ENCODE data around the gene HMGB4. TPM values are rescaled to one million over a fixed set of nuclear protein-coding genes. Genes with fewer than 3 reads are reported as not detected.

The HMGB4 gene
- total RNA-seq, 1 experiment from 2014 or later: not detected

DNA sequence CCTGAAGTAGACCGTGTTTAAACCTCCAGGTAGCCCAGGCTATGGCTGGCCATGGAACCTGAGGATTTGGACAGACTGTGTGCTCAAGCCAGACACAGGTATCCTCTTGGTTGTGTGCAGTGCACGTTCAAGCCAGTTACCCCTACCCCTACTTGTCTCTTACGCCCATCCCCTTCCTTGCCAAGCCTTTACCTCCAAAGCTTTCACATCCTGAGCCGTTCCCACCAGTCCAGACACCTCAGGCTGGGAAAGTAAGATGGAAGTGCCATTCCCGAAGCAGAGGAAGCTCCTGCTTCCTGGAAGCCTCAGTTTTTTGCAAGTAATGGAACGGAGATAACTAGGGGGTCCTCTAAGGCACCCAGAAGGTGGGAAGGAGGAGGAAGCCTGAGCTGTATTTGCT is 41.5 kb upstream of the HMGB4 start:
- POLR2A ChIA-PET (ENCODE audit: unreplicated experiment): no interaction called here
- Histone ChIP-seq H3K9me2 (ENCODE audit: insufficient read depth) (no peaks in the 10 kb centered on the region), H3K4me2 (no peak overlapping the region), H3K36me3 (ENCODE audit: low read depth) (no peaks in the 10 kb centered on the region), H3K9me3 (ENCODE audit: insufficient read depth, low read depth) (no peaks in the 10 kb centered on the region), H3K27me3 (ENCODE audit: insufficient read depth, low read depth) (peaks cover 44% of the 10 kb centered on the region), H3K4me3 (no peak overlapping the region), H3K79me2 (ENCODE audit: low read depth) (no peaks in the 10 kb centered on the region), H3F3A (ENCODE audit: insufficient read depth, low read depth) (no peaks in the 10 kb centered on the region), H3K4me1 (replicated peaks; ENCODE audit: insufficient read depth) (no peaks in the 10 kb centered on the region), H4K20me1 (ENCODE audit: insufficient read depth) (no peaks in the 10 kb centered on the region), H3K27ac (no peak overlapping the region), H2AFZ (no peak overlapping the region)
- TF ChIP-seq EZH2 (IDR thresholded peaks at IDR 0.05; ENCODE audit: low read depth): no peak
- TF ChIP-seq, protein P1, sequence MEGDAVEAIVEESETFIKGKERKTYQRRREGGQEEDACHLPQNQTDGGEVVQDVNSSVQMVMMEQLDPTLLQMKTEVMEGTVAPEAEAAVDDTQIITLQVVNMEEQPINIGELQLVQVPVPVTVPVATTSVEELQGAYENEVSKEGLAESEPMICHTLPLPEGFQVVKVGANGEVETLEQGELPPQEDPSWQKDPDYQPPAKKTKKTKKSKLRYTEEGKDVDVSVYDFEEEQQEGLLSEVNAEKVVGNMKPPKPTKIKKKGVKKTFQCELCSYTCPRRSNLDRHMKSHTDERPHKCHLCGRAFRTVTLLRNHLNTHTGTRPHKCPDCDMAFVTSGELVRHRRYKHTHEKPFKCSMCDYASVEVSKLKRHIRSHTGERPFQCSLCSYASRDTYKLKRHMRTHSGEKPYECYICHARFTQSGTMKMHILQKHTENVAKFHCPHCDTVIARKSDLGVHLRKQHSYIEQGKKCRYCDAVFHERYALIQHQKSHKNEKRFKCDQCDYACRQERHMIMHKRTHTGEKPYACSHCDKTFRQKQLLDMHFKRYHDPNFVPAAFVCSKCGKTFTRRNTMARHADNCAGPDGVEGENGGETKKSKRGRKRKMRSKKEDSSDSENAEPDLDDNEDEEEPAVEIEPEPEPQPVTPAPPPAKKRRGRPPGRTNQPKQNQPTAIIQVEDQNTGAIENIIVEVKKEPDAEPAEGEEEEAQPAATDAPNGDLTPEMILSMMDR (conservative IDR thresholded peaks at IDR 0.05): no peak
- BruUV-seq (replicated peaks): no TSS peak
- intact Hi-C loops (cut with micrococcal nuclease; ENCODE audit: unreplicated experiment): no loop called here
- no peak for DNase-seq
- CTCF ChIA-PET: no interaction called here

DNA sequence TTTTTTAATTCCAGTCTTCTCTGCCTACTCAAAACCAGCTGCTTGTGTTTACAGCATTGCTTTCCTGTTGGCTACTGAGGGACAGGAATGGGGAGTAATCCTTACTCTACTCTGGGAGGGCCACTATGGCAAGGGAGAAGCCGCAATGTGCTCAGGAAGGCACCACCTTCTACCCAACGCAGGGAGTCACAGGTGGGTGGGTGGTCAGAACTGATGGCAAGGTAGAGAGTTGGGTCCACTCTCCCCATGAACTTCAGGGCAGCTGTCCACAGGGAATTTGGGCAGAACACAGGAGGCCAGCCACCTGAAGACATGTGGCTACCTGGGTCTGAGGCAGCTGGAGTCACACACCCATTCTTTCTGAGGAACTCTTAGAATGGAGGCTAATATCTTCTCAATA is 40.5 kb upstream of the HMGB4 start:
- no peak overlapping the region for H3K4me3 ChIP-seq
- ChIA-PET POLR2A (ENCODE audit: unreplicated experiment) (no interaction called here), CTCF (no interaction called here)
- no peak for DNase-seq
- no peak for TF ChIP-seq EZH2 (IDR thresholded peaks at IDR 0.05; ENCODE audit: low read depth)
- TF ChIP-seq, protein P1 (conservative IDR thresholded peaks at IDR 0.05): no peak
- no peaks in the 10 kb centered on the region for H4K20me1 ChIP-seq (ENCODE audit: insufficient read depth)
- H3K4me1 ChIP-seq (replicated peaks; ENCODE audit: insufficient read depth): no peaks in the 10 kb centered on the region
- intact Hi-C loops (cut with micrococcal nuclease; ENCODE audit: unreplicated experiment): no loop called here
- peaks cover 44% of the 10 kb centered on the region for H3K27me3 ChIP-seq (ENCODE audit: insufficient read depth, low read depth)
- no peaks in the 10 kb centered on the region for H3K36me3 ChIP-seq (ENCODE audit: low read depth)
- H3K79me2 ChIP-seq (ENCODE audit: low read depth): no peaks in the 10 kb centered on the region
- H3K4me2 ChIP-seq: no peak overlapping the region
- no TSS peak for BruUV-seq (replicated peaks)
- H3F3A ChIP-seq (ENCODE audit: insufficient read depth, low read depth): no peaks in the 10 kb centered on the region
- no peak overlapping the region for H2AFZ ChIP-seq
- H3K9me3 ChIP-seq (ENCODE audit: insufficient read depth, low read depth): no peaks in the 10 kb centered on the region
- no peak overlapping the region for H3K27ac ChIP-seq
- no peaks in the 10 kb centered on the region for H3K9me2 ChIP-seq (ENCODE audit: insufficient read depth)

DNA sequence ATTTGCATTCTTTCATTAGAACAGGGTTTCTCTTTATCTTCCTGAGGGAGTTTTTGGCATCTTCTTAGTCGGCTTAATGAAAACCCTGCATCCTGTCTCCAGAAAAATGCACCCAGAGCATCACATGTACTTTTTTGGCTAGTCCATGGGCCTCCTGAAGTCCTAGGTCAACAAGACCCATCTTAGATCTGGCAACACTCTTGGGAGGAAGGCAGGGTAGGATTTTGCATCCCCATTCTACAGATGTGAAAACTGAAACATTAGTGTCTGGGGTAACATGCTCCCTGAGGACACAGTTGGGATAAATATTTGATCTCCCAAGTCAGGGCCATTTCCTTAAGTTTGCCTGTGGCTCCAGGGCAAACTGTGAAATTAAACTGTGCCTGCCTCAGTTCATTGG is 40.0 kb upstream of the HMGB4 start:
- intact Hi-C loops (cut with micrococcal nuclease; ENCODE audit: unreplicated experiment): no loop called here
- H3K4me1 ChIP-seq (replicated peaks; ENCODE audit: insufficient read depth): no peaks in the 10 kb centered on the region
- no TSS peak for BruUV-seq (replicated peaks)
- peaks cover 47% of the 10 kb centered on the region for H3K27me3 ChIP-seq (ENCODE audit: insufficient read depth, low read depth)
- no peak overlapping the region for H3K4me2 ChIP-seq
- no peaks in the 10 kb centered on the region for H3K79me2 ChIP-seq (ENCODE audit: low read depth)
- H3K4me3 ChIP-seq: no peak overlapping the region
- DNase-seq: no peak
- H4K20me1 ChIP-seq (ENCODE audit: insufficient read depth): no peaks in the 10 kb centered on the region
- no peaks in the 10 kb centered on the region for H3K36me3 ChIP-seq (ENCODE audit: low read depth)
- no peak overlapping the region for H3K27ac ChIP-seq
- H2AFZ ChIP-seq: no peak overlapping the region
- no peaks in the 10 kb centered on the region for H3K9me3 ChIP-seq (ENCODE audit: insufficient read depth, low read depth)
- no peaks in the 10 kb centered on the region for H3F3A ChIP-seq (ENCODE audit: insufficient read depth, low read depth)
- ChIA-PET CTCF (no interaction called here), POLR2A (ENCODE audit: unreplicated experiment) (no interaction called here)
- TF ChIP-seq, protein P1 (conservative IDR thresholded peaks at IDR 0.05): no peak
- H3K9me2 ChIP-seq (ENCODE audit: insufficient read depth): no peaks in the 10 kb centered on the region
